Measurements from ENCODE around the gene VRK1. TPM values are rescaled to one million over a fixed set of nuclear protein-coding genes. Genes with fewer than 3 reads are reported as not detected.

The VRK1 gene
- total and polyA plus RNA-seq, 4 donors: 6.4 to 21.8 (median 8.5) TPM

- Histone ChIP-seq H3K4me3 (no peak overlapping the region), H3K4me1 (ENCODE audit: control insufficient read depth in 5 of 5, insufficient read depth in 5 of 5, low read length in 5 of 5) (peaks cover 2 to 30% (median 7%) of the 10 kb centered on the region in 5 donors), H3K36me3 (ENCODE audit: control insufficient read depth in 4 of 4, insufficient read depth in 4 of 4, low read length in 4 of 4) (no peaks in the 10 kb centered on the region), H3K27ac (ENCODE audit: low read depth in 1 of 2, low read length in 1 of 2) (no peak overlapping the region), H3K9me3 (ENCODE audit: control insufficient read depth in 4 of 4, insufficient read depth in 3 of 4, low read length in 3 of 4) (no peaks in the 10 kb centered on the region), H3K9ac (ENCODE audit: insufficient read depth in 1 of 2, low read length in 2 of 2) (no peak overlapping the region), H3K27me3 (ENCODE audit: control insufficient read depth in 3 of 3, insufficient read depth in 3 of 3, low read length in 2 of 3) (no peaks in the 10 kb centered on the region)
- DNase-seq (no peak), ATAC-seq (ENCODE audit: insufficient read depth, low FRiP score) (no peak)
- 63 to 75% methylated on average over 3 of the region's 3 CpGs for WGBS, 2 donors
- TF ChIP-seq CTCF (IDR thresholded peaks at IDR 0.05; ENCODE audit: control extremely low read depth, extremely low read depth): no peak
Measured at GRCh38 chr14:96806836-96807235, 9.7 kb downstream of the VRK1 start.

- TF ChIP-seq CTCF (IDR thresholded peaks at IDR 0.05; ENCODE audit: control extremely low read depth, extremely low read depth): no peak
- ATAC-seq (ENCODE audit: insufficient read depth, low FRiP score) (no peak), DNase-seq (no peak)
- WGBS, 2 donors: 94 to 96% methylated on average over 4 of the region's 4 CpGs
- Histone ChIP-seq H3K27me3 (ENCODE audit: control insufficient read depth in 3 of 3, insufficient read depth in 3 of 3, low read length in 2 of 3) (no peaks in the 10 kb centered on the region), H3K9me3 (ENCODE audit: control insufficient read depth in 4 of 4, insufficient read depth in 3 of 4, low read length in 3 of 4) (no peaks in the 10 kb centered on the region), H3K27ac (ENCODE audit: low read depth in 1 of 2, low read length in 1 of 2) (no peak overlapping the region), H3K9ac (ENCODE audit: insufficient read depth in 1 of 2, low read length in 2 of 2) (no peak overlapping the region), H3K36me3 (ENCODE audit: control insufficient read depth in 4 of 4, insufficient read depth in 4 of 4, low read length in 4 of 4) (no peaks in the 10 kb centered on the region), H3K4me1 (ENCODE audit: control insufficient read depth in 5 of 5, insufficient read depth in 5 of 5, low read length in 5 of 5) (peaks cover 2 to 25% (median 7%) of the 10 kb centered on the region in 5 donors), H3K4me3 (no peak overlapping the region)
Measured at GRCh38 chr14:96808619-96809406, 11.6 kb downstream of the VRK1 start.

GRCh38 chr14:96811265-96811664, 14.1 kb downstream of the VRK1 start:
- WGBS, 2 donors: 90 to 92% methylated on average over 2 of the region's 2 CpGs

More at GRCh38 chr14:96811265-96811664, 14.1 kb downstream of the VRK1 start:
- H3K9me3 ChIP-seq (ENCODE audit: control insufficient read depth in 4 of 4, insufficient read depth in 3 of 4, low read length in 3 of 4): no peaks in the 10 kb centered on the region
- peaks cover 2 to 3% (median 2%) of the 10 kb centered on the region in 5 donors for H3K4me1 ChIP-seq (ENCODE audit: control insufficient read depth in 5 of 5, insufficient read depth in 5 of 5, low read length in 5 of 5)
- TF ChIP-seq CTCF (IDR thresholded peaks at IDR 0.05; ENCODE audit: control extremely low read depth, extremely low read depth): no peak
- H3K27ac ChIP-seq (ENCODE audit: low read depth in 1 of 2, low read length in 1 of 2): no peak overlapping the region
- no peak for DNase-seq
- H3K9ac ChIP-seq (ENCODE audit: insufficient read depth in 1 of 2, low read length in 2 of 2): no peak overlapping the region
- ATAC-seq (ENCODE audit: insufficient read depth, low FRiP score): no peak
- H3K36me3 ChIP-seq (ENCODE audit: control insufficient read depth in 4 of 4, insufficient read depth in 4 of 4, low read length in 4 of 4): no peaks in the 10 kb centered on the region
- H3K4me3 ChIP-seq: no peak overlapping the region
- no peaks in the 10 kb centered on the region for H3K27me3 ChIP-seq (ENCODE audit: control insufficient read depth in 3 of 3, insufficient read depth in 3 of 3, low read length in 2 of 3)

Data from lung (tissue), 12 donors.